Hematopoietic multipotent progenitor cell treated with erythropoietin and hydrocortisone succinate and interleukin-3 and kit ligand, for 8 days (in vitro differentiated cells): Measurements from ENCODE around the gene FA2H.

Experiments used
- DNase-seq: peaks from one replicate; pipeline ENCODE4 v3.0.0-alpha.2; 2015

The FA2H gene

DNA sequence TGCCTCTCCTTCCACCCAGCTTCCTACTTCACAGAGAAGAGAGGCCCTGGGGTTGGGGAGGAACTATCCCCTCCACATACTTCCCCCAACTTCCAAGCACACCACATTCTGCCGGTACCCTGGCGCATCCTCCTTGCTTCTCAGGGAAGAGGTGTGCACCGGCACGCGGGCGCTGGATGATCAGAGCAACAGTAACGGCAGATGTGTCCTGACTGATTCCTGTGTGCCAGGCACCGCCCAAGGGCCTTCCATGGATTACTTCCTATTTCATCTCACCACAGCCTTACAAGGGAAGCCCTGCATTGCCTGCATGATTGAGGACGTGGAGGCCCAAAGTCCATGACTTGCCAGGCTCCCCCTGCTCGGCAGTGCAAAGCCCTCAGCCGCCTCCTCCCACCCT lies 52.9 kb downstream of the FA2H start:
- no peak for DNase-seq

DNA sequence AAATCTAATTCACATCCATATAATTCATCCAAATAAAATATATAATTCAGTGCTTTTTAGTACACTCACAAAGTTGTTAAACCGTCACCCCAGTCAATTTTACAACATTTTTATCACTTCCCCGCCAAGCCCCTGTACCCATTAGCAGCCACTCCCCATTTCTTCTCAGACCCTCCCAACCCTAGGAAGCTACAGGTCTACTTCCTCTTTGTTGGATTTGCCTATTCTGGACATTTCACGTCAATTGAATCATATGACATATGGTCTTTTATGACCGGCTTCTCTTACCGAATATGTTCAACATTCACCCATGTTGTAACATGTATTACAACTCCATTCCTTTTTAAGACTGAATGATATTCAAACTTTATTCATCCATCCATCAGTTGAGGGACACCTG lies 54.0 kb downstream of the FA2H start:
- no peak for DNase-seq

DNA sequence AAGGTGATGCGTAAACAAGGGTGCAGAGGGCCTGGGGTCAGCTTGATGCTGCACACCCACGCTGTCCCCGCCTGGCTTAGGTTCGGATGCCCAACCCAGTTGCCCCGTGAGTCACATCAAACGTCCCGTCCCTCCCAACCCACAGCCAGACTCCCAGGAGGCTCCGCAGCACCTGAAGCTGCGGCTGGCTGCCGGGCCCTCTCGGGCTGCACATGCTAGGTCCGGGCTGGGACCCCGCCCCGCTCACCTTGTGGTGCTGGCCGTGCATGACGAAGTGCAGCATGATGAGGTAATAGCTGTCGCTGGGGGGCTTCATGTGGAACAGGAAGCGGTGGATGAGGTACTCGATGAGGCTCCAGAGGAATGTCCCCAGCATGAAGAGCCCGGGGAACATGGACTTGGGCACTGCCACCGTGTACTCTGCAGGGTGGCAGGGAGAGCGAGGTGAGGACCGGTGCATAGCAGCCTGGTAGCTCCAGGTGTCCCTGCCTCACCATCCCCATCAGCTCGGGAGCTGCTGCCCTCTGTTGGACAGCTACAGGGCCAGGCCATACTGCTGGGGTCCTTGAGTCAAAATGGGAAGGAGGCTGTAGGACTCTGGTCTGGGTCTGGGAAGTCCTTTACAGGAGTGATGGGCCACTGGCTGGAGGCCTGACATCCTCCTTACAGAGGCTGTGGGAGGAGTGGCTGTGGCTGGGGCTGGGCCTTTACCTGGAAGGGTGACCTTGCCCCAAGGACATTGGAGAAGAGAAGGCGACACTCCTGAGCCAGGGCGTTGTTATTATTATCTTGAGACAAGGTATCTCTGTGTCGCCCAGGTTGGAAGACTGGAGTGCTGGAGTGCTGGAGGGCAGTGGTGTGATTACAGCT lies 55.6 kb downstream of the FA2H start:
- DNase-seq, result no peak

DNA sequence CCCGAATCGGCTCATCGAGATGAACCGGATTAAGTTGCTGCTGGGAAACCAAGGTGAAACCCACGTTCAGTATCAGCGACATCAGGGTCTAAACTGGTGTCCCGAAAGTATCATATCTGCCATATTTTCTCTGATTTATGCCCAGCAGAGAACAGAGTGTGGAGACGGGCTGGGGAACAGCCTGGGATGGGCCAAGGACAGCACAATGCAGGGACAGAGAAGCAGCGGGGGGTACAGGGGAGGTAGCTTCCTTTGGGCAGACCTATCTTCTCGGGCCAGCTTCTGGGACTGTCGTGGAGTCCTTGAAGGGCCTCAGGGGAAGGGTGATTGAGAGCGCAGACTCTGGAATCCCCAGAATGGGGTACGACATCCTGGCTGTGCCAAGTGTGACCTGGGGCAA lies 56.5 kb downstream of the FA2H start:
- DNase-seq, result no peak

DNA sequence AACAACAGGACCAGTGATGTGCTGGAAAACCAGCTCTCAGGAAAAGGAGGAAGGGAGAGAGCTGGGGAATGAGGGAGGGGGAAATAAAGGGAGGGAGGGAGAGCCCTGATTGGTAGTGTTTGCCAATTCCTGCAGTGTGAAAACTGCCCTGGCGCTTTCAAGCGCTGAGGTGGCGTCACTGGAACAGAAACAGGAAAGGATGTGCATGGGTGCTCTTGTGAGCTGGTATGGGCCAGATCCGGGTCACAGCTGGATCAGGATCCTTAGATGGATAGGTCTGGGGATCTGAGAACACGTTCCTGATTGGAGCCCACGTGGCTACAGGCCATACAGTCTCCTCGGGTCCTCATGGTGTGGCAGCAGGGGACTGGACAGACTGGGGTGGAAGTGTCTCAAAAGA lies 57.3 kb downstream of the FA2H start:
- no peak for DNase-seq

DNA sequence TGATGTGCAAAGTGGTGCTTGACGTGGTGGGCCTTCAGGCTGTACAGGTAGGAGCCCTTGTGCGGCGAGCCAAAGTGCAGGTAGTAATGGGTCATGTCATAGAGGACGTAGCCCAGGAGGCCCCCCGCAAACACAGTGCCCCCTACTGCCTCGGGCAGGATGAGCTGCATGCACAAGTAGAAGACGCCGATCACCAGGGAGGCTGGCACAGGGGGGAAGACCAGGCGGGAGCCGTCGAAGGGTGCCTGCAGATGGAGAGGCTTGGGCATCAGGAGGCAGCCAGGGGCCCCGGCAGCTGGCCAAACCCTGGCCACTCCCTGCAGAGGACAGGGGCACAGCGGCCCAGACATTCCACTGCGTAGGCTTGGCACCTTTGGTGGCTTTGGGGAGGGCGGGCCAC lies 58.3 kb downstream of the FA2H start:
- DNase-seq, result no peak

DNA sequence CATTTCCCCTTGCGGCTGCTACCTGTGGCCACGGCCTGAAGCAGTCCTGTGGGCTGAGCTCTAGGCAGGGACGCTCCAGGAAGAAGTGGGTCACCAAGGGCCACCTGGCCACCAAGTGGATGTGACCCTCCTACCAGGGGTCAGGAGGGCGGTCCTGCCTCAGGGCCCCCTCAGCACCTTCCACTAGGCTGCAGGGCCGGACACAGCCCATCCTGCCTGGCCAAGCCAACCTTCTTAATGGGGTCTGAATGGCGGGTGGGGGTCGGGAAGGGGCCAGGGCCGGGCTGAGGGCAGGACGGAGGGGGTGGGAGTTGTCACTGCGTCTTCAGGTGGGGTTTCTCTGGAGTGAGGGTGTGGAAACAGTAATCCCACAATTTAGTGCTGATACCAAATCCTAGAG lies 60.7 kb downstream of the FA2H start:
- no peak for DNase-seq

DNA sequence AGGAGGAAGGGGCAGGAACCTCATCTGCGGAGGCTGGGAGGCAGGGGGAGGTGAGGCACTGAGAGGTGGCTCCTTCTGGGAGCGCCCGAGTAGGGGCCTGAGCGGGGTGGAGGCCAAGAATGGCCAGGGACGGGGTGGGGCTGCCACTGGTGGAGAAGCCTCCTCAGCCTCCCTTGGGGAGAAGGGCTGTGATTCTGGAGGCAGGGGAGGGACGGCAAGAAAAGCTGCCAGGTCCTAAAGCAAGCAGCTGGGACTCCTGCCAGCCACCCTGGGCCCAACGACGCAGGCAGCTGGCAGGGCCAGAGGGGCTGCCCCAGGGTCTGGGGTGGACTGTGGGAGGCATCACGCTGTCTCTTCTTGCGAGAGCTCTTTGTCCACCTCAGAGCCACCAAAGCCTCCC lies 61.3 kb downstream of the FA2H start:
- no peak for DNase-seq

DNA sequence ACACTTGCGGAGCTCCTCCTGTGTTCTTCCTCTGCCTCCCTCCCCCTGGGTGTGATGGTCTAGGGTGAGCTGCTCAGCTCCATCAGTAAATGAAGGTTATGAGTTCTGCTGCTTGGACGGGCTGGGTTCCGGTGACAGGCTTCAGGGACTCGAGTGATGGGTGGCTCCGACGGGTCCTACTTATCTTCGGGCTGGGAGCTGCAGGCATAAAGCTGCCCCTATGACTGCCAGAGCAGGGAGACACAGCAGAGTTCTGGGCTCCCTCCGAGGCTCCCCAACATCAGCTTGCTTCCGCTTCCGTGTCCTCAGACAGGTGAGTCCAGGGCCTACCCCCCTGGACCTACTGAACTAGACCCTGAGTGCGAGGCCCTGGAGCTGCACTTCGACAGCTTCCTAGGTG lies 62.7 kb downstream of the FA2H start:
- no peak for DNase-seq

DNA sequence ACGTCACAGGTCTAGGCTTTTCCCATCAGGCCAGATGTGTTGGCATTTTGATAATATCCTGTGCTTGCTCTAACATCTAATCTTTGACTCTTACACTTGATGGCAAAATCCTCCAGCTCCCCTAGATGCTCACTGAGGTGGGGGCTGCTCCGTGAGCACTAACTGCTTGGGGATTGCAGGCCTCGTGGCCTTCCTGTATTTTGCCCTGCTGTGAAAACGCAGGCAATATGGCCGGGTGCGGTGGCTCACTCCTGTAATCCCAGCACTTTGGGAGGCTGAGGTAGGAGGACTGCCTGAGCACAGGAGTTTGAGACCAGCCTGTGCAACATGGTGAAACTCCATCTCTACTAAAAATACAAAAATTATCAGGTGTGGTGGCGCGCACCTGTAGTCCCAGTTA lies 64.2 kb downstream of the FA2H start:
- no peak for DNase-seq

DNA sequence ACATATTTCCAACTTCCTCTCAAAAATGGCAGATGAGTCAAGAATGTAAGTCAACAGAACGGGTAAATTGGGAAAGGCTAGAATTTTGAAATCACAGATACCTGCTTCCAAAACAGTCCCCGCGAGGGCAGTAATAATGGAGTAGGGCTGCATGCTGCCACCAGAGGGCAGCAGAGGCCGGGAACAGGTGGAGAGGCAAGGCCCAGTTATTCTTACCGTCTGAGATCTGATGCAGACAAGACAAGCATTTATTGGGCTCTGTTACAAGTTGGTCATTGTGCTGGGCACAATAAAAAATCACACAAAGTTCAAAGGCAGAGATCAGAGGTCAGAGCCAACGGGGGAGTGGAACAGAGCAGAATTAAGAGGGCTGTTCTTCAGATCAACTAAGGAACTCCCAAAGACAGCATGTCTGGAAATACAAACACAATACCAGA lies 65.2 kb downstream of the FA2H start:
- DNase-seq, result peak; percentile 78

DNA sequence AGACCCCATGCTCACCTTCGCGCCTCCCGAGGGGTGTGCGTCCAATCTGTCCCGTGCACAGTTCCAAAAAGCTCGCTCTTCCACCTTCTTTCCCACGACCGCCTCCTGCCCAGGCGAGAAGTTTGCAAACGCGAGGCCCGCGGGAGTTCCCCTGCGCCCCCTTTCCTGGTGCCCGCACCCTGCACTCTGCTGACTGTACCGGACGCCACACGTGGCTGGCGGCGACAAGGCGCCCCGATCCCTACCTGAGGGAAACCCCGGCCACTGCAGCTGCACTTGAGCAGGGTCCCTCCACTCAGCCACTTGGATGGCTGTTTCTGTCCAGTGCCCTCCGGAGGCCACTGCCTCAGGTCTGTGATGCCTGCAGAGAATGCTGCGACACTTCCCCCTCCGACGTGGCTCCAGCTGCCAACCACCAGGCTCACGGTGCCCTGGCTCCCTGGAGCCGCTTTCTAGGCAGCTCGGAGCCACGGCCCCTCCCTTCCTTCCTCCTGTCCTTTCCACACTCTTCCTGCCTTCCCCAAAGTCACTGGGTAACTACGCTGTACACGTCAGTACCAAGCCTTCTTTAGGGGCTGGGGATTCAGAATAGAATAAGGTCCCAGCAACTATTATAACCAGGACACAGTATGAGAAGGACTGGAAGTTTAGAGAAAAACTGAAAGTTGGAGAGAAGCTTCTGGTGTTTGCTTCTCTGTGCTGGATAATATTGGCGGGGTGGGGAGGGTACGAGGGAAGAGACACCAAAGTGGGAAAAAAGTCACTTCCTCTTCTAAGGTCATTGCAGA lies 74.0 kb downstream of the FA2H start, which contains the start of gene MLKL:
Gene MLKL (minus strand): TSS at position 425 of the 788 bp plus-strand sequence. CDS start 5,105 bp downstream, outside the sequence.
- DNase-seq, result peak; percentile 57

DNA sequence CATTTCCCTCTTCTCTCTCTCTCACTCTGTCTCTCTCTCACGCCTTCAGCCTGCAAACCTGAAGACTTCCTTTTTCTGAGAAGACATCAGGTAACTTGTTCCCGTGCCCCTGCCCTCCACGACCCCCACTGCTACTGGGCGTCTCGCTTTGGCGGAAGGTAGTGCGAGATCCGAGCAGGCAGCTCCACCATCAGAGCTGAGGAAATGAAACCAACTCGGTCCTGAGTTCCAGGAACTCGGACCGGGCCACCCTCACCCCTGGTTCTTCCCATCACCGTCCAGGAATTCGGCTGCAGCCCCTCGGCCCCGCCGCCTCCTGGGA lies 74.5 kb downstream of the FA2H start:
- DNase-seq, result peak; percentile 13

DNA sequence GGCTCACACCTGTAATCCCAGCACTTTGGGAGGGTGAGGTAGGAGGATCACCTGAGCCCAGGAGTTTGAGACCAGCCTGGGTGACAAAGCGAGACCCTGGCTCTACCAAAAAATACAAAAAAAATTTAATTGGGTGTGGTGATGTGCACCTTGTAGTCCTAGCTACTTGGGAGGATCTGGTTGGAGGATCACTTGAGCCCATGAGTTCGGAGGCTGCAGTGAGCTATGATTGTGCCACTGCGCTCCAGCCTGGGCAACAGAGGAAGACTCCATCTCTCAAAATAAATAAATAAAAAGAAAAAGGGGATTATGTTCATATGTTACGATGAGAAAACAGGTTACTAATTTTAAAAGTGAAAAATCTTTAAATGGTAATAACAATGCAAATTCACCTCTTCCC lies 75.0 kb downstream of the FA2H start:
- peak; percentile 39 for DNase-seq

DNA sequence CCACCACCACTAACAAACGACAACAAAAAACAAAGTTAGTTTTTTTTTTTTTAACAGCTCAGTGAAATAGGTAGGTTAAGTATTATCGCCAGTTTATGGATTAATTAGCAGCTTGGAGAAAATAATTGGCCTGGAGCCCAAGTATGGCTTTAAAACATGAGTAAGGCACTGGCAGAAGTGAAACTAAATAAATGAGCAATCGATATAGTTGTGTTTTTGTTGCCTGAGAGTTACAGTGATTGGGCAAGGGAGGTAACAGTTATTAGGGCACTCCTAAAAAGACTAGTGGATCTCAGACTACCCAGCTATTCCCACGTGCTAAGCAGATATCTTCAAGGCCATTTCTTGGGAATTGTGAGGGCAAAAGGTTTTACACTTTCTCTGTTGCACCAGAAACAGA lies 76.4 kb downstream of the FA2H start:
- DNase-seq, result no peak

DNA sequence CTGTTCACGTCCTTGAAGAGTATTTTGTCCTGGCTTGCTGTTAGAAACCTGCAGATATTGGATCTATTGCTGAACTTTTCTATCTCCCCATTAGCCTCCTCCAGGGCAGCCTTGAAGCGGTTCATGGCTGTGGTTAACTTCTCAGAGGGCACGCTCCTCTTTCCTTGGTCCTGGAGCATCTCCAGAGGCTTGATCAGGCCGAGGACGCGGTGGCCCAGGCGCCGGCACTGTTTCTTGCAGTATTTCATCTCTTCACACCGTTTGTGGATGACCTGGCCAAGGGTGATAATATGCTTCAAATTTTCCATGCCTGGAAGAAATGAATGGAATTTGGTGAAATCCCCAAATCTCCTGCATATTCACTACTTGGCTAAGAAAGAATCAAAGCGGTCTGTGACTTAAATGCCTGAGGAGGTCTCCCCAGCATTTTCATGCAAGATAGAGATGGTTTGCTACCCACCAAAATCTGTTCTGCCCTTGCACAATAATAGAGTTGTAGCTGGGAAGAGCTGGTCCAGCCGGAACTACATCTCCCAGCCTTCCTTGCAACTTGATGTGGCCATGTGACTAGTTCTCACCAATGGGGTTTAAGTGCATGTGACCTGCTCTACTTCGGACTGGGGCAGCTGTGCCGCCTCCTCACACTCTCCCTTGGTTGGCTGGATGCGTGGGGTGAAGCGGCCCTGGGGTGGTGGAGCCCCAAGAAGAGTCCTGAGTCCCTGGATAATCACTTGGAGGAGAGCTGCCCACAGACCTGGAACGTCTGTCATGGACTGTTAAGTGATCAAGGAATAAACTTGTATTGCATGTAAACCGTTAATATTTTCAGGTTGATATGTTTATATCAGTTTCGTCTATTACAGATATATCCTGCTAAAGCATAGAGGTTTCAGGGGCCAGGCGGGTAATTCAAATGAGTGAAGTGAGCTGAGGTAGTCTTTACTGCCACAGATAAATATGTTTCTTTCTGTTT lies 78.9 kb downstream of the FA2H start:
- DNase-seq, result peak; percentile 94

DNA sequence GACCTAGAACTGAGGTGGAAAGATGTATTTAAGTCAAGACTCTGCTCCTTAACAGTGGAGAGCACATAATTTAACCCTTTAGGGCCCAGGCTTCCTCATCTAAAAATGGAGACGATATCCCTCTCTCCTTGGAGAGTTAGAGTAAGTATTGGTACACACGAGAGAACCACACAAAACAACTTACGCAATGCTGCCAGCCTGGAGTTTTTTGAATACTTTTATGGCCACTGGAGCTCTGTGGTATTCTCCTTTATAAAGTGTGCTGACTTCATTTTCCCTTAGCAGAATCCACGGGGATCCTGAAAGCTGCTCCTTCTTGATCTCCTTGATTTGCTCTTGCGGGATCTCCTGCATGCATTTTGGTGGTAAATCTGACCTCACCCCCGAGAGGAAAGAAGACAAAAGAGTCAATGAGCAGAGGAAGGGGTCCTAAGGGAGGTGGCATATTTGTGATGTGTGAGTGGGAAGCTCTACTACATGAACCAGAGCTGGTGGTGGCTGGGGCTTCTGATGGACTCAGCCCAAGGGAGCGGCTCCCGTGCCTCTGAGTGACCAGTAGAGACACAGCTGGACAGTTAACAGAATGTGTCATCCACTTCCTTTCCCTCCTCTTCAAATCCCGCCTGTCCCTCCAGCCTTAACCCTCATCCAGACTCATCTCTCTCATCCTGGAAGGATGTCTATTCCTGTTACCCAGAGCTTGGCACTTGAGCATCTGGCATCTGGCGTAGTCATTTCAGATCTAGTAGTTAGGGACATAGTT lies 83.3 kb downstream of the FA2H start:
- DNase-seq, result no peak

DNA sequence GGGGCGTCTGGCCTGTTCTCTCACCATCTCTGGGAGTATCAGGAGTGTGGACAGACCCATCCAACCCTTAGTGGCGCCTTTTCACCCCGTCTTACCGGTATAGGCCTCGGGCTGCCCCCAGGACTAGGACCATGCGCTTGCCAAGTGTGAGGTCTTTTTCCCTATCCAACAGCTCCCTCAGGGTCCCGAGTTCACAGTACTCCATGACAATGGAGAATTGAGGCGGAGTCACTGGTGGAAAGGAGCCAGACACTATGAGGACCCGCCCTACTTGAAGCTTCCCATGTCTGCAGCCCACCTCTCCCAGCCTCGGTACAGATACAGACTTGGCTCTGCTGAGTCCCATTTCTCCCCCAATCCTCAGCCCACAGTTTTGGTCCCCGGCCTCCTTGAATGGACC lies 92.1 kb downstream of the FA2H start:
- no peak for DNase-seq

DNA sequence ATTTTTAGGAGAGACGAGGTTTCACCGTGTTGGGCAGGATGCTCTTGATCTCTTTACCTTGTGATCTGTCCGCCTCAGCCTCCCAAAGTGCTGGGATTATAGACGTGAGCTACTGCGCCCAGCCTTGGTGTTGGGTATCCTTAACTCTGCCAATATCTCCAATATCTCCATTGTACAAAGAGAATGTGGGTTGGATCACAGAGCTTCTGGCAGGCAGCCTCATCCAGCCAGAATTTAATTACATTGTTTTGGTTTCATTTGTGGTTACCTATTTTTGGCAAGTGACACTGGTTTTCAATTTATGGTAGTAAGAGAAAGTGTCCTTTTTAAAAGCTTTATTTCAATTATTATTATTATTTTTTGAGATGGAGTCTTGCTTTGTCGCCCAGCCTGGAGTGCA lies 93.9 kb downstream of the FA2H start:
- DNase-seq, result no peak

DNA sequence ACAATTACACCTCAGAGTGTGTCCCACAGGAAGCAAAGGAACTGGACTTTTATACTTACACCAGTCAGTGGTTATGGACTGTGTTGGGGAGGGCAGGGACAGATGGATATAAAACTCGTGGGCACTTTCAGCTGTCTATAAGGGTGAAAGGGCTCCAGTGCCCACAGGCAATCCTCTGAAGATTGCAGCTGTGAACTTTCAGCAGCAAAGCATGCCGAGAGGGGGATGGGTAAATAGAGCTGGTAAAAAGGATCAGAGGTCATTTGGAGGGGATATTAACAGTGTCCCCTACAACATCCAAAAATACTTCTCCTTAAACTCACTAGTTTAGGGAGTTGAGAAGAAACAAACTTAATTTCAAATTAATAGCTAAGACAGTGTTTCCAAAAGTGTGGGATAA lies 94.6 kb downstream of the FA2H start:
- no peak for DNase-seq

DNA sequence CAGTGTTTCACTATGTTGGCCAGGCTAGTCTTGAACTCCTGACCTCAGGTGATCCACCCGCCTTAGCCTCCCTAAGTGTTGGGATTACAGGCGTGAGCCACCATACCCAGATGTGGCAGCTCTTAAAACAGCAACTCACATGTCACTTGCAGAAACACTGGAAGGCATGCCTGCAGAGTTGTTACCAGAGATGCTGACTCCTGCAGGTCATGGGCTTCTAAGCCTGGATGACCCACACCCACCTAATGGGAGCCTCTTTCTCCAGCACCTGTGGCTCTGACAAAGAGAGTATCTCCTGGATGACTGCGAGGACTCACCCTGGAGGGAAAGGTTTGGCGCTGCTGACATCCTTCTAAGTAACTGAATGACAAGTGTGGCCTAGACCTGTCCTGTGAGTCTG lies 96.8 kb downstream of the FA2H start:
- no peak for DNase-seq

DNA sequence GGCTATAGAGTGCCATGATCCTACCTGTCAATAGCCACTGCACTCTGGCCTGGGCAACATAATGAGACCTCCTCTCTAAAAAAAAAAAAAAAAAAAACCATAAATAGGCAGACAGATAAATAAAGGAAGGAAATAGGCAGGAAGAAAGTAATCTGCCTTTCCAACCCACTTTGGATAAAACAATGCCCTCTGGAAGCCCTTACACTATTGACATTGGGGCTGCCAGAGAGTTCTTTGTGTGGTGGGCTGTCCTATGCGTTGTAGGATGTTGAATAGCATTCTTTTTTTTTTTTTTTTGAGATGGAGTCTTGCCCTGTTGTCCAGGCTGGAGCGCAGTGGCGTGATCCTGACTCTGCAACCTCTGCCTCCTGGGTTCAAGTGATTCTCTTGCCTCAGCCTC lies 100.7 kb downstream of the FA2H start:
- no peak for DNase-seq
